Measurements from ENCODE around the gene MCRIP1.

MCRIP1 gene

DNA sequence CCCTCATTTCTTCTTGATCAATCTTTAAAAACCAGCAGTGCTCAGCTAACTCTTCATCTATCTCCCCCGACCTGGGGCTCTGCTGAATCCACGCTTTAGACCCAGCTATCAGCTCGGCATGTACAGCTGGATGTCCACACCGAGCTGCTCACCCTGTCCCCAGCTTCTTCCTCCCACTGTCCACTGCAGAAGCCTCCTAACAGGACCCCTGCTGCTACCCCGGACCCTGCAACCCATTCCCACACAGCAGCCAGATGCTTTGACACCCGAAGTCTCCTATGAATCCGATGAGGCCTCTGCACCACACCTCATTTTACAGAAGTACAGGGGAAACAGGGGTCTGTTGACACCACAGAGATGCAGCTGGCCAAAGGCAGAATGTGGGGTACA lies 15.3 kb downstream of the MCRIP1 start:
- DNase-seq: no peak

GRCh38 chr17:81815646-81815986 lies 17.5 kb downstream of the MCRIP1 start:
- DNase-seq: no peak

GRCh38 chr17:81814748-81815645 lies 18.1 kb downstream of the MCRIP1 start:
- DNase-seq: no peak

DNA sequence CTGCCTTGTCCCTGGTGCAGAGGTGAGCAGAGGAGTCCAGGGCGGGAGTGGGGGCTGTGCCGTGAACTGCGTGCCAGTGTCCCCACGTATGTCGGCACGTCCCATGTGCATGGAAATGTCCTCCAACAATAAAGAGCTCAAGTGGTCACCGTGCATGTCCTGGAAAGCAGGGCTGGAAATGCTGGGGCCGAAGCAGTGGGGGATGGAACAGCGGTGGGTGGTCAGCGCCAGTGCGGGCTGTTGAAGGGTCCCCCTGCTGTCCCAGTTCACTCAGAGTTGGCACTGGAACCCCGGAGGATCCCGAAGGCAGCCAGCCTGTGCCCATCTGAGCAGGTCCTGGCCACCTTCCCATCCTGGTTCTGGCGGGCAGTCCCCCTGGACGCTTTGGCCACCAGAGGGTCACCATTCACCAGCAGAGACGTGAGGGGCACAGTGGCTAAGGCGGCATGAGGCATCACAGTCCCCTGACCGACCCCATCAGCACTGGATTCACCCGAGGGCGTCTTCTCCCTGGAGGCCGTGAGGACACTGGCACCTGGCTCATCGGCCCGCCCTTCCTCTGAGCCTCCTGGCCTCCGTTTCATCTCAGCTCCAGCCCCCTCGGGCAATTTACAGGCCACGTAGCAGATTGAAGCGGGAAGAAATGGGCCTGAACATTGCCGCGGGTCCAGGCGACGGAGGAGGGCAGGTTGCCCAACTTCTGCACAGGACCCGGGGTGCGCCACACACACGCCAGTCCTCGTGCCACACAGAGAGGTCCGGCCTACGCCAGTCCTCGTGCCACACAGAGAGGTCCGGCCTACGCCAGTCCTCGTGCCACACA lies 19.0 kb downstream of the MCRIP1 start:
- no peak for DNase-seq

DNA sequence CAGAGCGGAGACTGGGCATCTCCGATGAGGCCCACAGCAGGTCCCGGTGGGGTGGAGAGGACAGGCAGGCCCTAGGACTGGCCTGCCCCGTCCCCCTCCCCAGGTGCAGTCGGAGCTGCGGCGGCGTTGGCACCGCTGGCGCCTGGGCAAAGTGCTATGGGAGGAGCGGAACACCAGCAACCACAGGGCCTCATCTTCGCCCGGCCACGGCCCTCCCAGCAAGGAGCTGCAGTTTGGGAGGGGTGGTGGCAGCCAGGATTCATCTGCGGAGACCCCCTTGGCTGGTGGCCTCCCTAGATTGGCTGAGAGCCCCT lies 19.8 kb downstream of the MCRIP1 start:
- DNase-seq: no peak

- DNase-seq: no peak
Measured at GRCh38 chr17:81812571-81813370, 20.3 kb downstream of the MCRIP1 start.

GRCh38 chr17:81811705-81812570 lies 21.2 kb downstream of the MCRIP1 start:
- no peak for DNase-seq

- no peak for DNase-seq
Measured at GRCh38 chr17:81810892-81811704, 22.0 kb downstream of the MCRIP1 start.

DNA sequence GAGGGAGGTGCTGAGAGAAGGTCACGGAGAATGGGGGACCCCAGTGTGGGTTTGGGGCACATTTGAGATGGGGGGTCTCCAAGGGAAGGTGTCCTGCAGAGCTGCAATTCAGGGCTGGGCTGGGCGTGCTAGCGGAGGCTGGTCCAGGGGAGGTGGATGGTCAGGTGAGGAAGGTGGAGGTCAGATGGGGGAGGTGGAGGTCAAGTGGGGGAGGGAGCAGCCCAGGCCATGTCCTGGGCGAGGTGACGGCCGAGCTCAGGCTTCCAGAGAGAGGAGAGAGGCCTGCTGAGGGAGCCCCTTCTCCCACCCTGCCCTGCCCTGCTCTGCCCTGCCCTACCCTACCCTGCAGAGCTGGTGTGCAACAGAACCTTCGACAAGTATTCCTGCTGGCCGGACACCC lies 22.6 kb downstream of the MCRIP1 start:
- no peak for DNase-seq

DNA sequence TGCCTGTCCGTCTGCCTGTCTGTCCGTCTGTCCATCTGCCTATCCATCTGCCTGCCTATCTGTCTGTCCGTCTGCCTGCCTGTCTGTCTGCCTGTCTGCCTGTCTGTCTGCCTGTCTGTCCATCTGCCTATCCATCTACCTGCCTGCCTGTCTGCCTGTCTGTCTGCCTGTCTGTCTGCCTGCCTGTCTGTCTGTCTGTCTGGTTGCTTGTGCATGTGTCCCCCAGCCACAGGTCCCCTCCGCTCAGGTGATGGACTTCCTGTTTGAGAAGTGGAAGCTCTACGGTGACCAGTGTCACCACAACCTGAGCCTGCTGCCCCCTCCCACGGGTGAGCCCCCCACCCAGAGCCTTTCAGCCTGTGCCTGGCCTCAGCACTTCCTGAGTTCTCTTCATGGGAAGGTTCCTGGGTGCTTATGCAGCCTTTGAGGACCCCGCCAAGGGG lies 23.5 kb downstream of the MCRIP1 start:
- DNase-seq: no peak

GRCh38 chr17:81808778-81809555 lies 24.1 kb downstream of the MCRIP1 start:
- no peak for DNase-seq

- DNase-seq: no peak
Measured at GRCh38 chr17:81807839-81808238, 25.3 kb downstream of the MCRIP1 start.

DNA sequence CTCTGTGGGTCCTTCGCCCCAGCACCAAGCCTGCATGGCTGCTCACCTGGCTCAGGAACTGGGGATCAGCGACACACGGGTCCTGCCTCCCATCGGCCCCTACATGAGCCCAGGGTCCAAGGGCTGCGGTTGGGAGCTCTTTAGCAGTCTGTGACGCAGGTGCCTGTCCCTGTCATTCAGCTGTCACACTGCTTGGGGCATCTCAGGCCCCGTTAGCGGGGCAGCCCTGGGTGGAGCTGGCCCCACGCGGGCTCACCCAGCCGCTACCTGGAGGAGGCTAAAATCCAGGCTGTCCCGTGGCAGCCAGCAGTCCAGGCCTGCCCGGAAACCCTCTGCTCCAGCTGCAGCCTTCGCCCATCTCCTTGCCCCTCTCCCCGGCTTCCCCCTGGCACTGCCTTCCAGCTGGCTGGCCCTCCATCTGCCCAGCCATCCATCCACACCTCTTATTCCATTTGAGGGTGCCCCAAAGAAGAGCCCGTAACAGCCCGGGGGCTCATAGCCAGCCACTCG lies 25.8 kb downstream of the MCRIP1 start:
- DNase-seq: no peak

DNA sequence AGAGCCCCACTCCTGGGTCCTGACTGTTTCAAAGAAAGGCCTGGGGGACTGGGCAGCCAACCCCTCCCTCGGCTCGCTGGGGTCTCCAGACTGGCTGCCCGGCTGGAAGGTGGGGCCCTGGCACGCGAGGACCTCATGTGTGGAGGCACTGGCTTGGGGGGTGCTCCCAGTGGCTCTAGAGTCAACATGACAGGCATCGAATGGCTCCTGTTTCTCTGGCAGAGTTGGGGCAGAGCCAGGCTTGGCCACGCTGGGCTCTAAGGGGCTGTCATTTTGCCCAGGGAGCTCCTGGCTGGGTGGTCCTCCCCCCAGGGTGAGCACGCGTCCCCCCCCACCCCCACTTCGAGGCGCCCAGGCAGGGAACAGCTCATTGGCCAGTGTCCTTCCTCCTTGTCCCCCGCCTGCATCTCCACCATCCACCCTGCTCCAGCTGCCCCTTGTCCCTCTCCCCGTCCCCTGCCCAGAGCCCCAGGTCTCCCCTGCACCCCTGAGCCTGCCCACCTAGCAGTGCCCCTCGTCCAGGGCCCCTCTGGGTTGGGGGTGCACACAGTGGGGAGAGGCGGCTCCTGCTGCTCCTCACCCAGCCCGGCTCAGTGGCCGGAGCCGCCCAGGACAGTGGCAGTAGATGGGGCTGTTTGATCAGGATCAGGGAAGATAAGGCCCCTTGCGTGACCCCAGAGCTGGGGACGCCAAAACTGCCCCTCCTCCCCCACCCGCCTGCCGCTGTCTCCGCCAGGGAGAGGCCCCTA lies 26.5 kb downstream of the MCRIP1 start:
- no peak for DNase-seq

- no peak for DNase-seq
Measured at GRCh38 chr17:81805707-81806460, 27.2 kb downstream of the MCRIP1 start.

DNA sequence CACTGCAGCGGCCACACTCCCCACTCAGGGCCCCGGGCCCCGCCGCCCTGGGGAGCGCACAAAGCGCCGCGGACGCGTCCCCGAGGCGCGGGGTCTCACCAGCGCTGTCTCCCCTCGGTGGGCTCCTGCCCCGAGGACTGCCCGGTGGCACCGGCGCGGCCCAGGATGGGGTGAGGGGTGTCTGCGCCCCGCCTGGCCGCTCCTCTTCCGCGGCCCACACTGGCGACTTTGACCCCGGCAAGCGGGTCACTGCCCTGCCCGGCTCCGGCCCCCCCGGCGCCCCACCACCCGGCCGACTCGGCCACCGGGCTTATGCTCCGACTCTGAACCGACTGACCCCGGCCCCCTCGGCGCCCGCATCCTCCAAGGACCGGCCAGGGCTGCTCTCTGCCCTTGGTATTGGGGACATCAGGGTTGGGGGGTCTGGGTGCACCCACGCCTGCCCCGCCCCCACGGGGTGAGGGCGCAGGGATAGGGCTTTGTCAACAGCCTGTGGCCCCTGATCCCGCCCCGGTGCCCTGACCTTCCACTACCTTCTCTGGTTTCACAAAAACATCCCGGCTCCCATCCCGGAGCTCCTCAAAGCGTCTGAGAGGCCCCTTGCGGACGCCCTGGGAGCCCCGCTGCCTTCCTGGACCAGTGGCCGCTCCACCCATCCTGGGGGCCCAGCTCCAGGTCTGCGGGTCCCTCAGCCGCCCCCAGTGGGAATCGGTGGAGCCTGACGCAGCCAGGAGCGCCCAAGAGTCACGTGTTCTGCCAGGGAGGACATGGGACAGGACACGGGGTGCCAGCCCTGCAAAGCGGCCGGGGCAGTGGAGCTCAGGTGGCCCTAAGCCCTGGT lies 28.3 kb downstream of the MCRIP1 start:
- no peak for DNase-seq

DNA sequence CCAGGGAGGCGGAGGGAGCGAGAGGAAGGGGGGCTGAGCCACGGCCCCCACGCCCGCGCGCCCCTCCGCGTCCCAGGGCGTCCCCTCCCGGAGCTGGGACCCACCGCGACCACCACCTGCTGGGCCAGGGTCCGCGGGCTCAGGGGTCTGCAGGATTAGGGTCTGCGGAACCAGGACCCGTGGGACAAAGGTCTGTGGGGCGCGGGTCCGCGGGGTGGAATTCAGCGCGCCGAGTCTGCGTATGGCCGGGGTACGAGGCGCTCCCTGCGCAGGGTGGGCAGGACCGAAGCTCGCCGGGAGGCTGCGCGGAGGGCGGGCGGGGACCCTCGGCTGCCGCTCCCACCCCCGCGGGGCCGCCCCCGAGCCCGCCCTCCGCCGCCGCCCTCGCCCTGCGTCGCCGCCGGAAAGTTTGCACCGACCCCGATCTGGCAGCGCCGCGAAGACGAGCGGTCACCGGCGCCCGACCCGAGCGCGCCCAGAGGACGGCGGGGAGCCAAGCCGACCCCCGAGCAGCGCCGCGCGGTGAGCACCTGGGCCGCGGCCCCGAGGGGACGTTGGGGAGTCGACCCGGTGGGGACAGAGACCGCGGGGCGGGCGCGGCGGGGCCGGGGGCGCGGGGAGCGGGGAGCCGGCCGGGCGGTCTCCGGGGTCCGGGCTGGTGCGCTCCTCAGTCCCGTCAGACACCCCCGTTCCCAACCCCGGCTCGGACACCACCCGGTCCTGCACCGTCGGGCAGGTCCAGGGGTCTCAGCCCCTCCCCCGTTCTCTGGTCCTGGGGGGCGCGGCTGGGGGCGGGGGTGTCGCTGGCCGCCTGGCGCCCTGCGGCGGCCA lies 29.1 kb downstream of the MCRIP1 start, which contains the start of gene GCGR:
Gene GCGR (plus strand): TSS at position 423 of the 831 bp plus-strand sequence. CDS start 4,869 bp downstream, outside the sequence.
- DNase-seq: no peak

Data from activated CD4-positive, alpha-beta T cell treated with anti-CD3 and anti-CD28 coated beads for 48 hours (primary cell).